ENCODE data around the gene MSMB. TPM values are rescaled to one million over a fixed set of nuclear protein-coding genes. Genes with fewer than 3 reads are reported as not detected.

Gene MSMB
- total RNA-seq, 1 experiment from 2014 or later, result 2.4 TPM

- TF ChIP-seq CTCF (IDR thresholded peaks at IDR 0.05; ENCODE audit: unreplicated experiment), result no peak
- no TSS peak for BruUV-seq (replicated peaks)
- Mint-ChIP-seq H3K4me1 (ENCODE audit: low read depth, unreplicated experiment) (no peaks in the 10 kb centered on the region), H3K27me3 (ENCODE audit: unreplicated experiment) (peaks cover 12% of the 10 kb centered on the region), H3K4me3 (ENCODE audit: low read depth, unreplicated experiment) (no peak overlapping the region), H3K27ac (ENCODE audit: unreplicated experiment) (no peak overlapping the region), H3K9me3 (ENCODE audit: low read depth, unreplicated experiment) (no peaks in the 10 kb centered on the region), H3K36me3 (ENCODE audit: insufficient read depth, unreplicated experiment) (no peaks in the 10 kb centered on the region)
- DNase-seq, result no peak
- CTCF ChIA-PET, result no interaction called here
- intact Hi-C loops (cut with micrococcal nuclease; ENCODE audit: unreplicated experiment), result no loop called here
These were observed 38.5 kb upstream of the MSMB start for GRCh38 chr10:46084321-46085165.

GRCh38 chr10:46080886-46081285 is 34.8 kb upstream of the MSMB start:
- Mint-ChIP-seq H3K27ac (ENCODE audit: unreplicated experiment) (no peak overlapping the region), H3K4me3 (ENCODE audit: low read depth, unreplicated experiment) (no peak overlapping the region), H3K4me1 (ENCODE audit: low read depth, unreplicated experiment) (no peaks in the 10 kb centered on the region), H3K36me3 (ENCODE audit: insufficient read depth, unreplicated experiment) (no peaks in the 10 kb centered on the region), H3K9me3 (ENCODE audit: low read depth, unreplicated experiment) (no peaks in the 10 kb centered on the region), H3K27me3 (ENCODE audit: unreplicated experiment) (peaks cover 34% of the 10 kb centered on the region)
- no TSS peak for BruUV-seq (replicated peaks)
- TF ChIP-seq CTCF (IDR thresholded peaks at IDR 0.05; ENCODE audit: unreplicated experiment), result no peak
- CTCF ChIA-PET, result no interaction called here
- DNase-seq, result no peak
- intact Hi-C loops (cut with micrococcal nuclease; ENCODE audit: unreplicated experiment), result no loop called here

- no peak for DNase-seq
- H3K27ac Mint-ChIP-seq (ENCODE audit: unreplicated experiment), result no peak overlapping the region
- H3K9me3 Mint-ChIP-seq (ENCODE audit: low read depth, unreplicated experiment), result no peaks in the 10 kb centered on the region
- CTCF ChIA-PET, result no interaction called here
- H3K27me3 Mint-ChIP-seq (ENCODE audit: unreplicated experiment), result peaks cover 34% of the 10 kb centered on the region
- no TSS peak for BruUV-seq (replicated peaks)
- H3K4me1 Mint-ChIP-seq (ENCODE audit: low read depth, unreplicated experiment), result no peaks in the 10 kb centered on the region
- H3K36me3 Mint-ChIP-seq (ENCODE audit: insufficient read depth, unreplicated experiment), result no peaks in the 10 kb centered on the region
- intact Hi-C loops (cut with micrococcal nuclease; ENCODE audit: unreplicated experiment), result no loop called here
- no peak for TF ChIP-seq CTCF (IDR thresholded peaks at IDR 0.05; ENCODE audit: unreplicated experiment)
- H3K4me3 Mint-ChIP-seq (ENCODE audit: low read depth, unreplicated experiment), result no peak overlapping the region
These were observed 33.9 kb upstream of the MSMB start for GRCh38 chr10:46079831-46080585.

GRCh38 chr10:46077731-46078413 is 31.8 kb upstream of the MSMB start:
- no TSS peak for BruUV-seq (replicated peaks)

More at GRCh38 chr10:46077731-46078413, 31.8 kb upstream of the MSMB start:
- H3K4me3 Mint-ChIP-seq (ENCODE audit: low read depth, unreplicated experiment), result no peak overlapping the region
- no peaks in the 10 kb centered on the region for H3K36me3 Mint-ChIP-seq (ENCODE audit: insufficient read depth, unreplicated experiment)
- CTCF ChIA-PET, result no interaction called here
- intact Hi-C loops (cut with micrococcal nuclease; ENCODE audit: unreplicated experiment), result no loop called here
- no peak for TF ChIP-seq CTCF (IDR thresholded peaks at IDR 0.05; ENCODE audit: unreplicated experiment)
- DNase-seq, result no peak
- no peaks in the 10 kb centered on the region for H3K4me1 Mint-ChIP-seq (ENCODE audit: low read depth, unreplicated experiment)
- no peak overlapping the region for H3K27ac Mint-ChIP-seq (ENCODE audit: unreplicated experiment)
- peaks cover 34% of the 10 kb centered on the region for H3K27me3 Mint-ChIP-seq (ENCODE audit: unreplicated experiment)
- H3K9me3 Mint-ChIP-seq (ENCODE audit: low read depth, unreplicated experiment), result no peaks in the 10 kb centered on the region

Data from Calu3 (cell line).